ENCODE data around the gene IDE. TPM values are rescaled to one million over a fixed set of nuclear protein-coding genes. Genes with fewer than 3 reads are reported as not detected.

The IDE gene
- total and polyA plus RNA-seq, 9 of the 15 experiments (the other 6 are each of a cell fraction or from before 2014, with no cell fraction given), result 10.2 to 50.6 (median 33.2) TPM

DNA sequence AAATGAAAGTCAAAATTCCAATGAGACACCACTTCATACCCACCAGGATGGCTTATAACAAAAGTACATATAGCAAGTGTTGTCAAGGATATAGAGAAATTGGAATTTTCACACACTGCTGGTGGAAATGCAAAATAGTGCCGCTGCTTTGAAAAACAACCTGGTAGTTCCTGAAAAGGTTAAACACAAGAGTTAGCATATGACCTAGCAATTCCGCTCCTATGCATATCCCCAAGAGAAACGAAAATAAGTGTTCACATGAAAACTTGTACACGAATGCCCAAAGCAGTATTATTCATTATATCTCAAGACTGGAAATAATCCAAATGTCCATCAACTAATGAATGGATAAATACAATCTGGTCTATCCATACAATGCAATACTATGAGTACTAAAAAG is 14.8 kb downstream of the IDE start:
- no peaks in the 10 kb centered on the region for H4K20me1 ChIP-seq (replicated peaks; ENCODE audit: control insufficient read depth, insufficient read depth, low read length)
- peaks cover 30% of the 10 kb centered on the region for H3K79me2 ChIP-seq (ENCODE audit: control insufficient read depth, insufficient read depth, low read length)
- intact Hi-C loops (cut with micrococcal nuclease), result no loop called here
- H3K4me3 ChIP-seq, result no peak overlapping the region
- H3K9me1 ChIP-seq (ENCODE audit: control insufficient read depth, insufficient read depth, low read length), result no peaks in the 10 kb centered on the region
- H3K9me3 ChIP-seq (replicated peaks; ENCODE audit: control insufficient read depth, insufficient read depth, low read depth, low read length), result 0 out of 2 replicates have a peak, but pooled peaks cover 2% of the 10 kb centered on the region
- H3K4me2 ChIP-seq (ENCODE audit: insufficient read depth, low read length), result no peak overlapping the region
- POLR2A ChIA-PET, result no interaction called here
- H3K27ac ChIP-seq (ENCODE audit: extremely low read depth, low read depth, low read length), result no peak overlapping the region
- no peaks in the 10 kb centered on the region for H3K27me3 ChIP-seq (ENCODE audit: control insufficient read depth in 2 of 2, insufficient read depth in 2 of 2, low read length in 2 of 2)
- H2AFZ ChIP-seq (ENCODE audit: low read depth, low read length), result no peak overlapping the region
- in situ Hi-C loops (cut with MboI), result no loop called here
- FAIRE-seq (no peak), ATAC-seq (no peak), DNase-seq (ENCODE audit: extremely low read depth in 1 of 4, low spot score in 3 of 4) (no peak)
- WGBS (ENCODE audit: insufficient coverage, low coverage, missing lambda C conversion rate), result 86% methylated on average over 4 of the region's 4 CpGs
- H3K4me1 ChIP-seq (replicated peaks in 1 of 2; ENCODE audit: control insufficient read depth in 2 of 2, insufficient read depth in 2 of 2, low read length in 2 of 2), result no peaks in the 10 kb centered on the region; a peak in 1 of 5 replicates
- BruUV-seq (replicated peaks), result no TSS peak
- H3K36me3 ChIP-seq (ENCODE audit: control insufficient read depth, insufficient read depth, low read length), result peaks cover 56% of the 10 kb centered on the region
- CTCF ChIA-PET (ENCODE audit: low intra/inter-chr PET ratio), result no interaction called here
- no peak overlapping the region for H3K9ac ChIP-seq (ENCODE audit: insufficient read depth in 1 of 2, low read depth in 2 of 2, low read length in 2 of 2)
- no peak for TF ChIP-seq BHLHE40 (IDR thresholded peaks at IDR 0.05; ENCODE audit: low read length)
- no peak for TF ChIP-seq ZFX (CRISPR knock-in tag; IDR thresholded peaks at IDR 0.05)
- TF ChIP-seq, protein P1, sequence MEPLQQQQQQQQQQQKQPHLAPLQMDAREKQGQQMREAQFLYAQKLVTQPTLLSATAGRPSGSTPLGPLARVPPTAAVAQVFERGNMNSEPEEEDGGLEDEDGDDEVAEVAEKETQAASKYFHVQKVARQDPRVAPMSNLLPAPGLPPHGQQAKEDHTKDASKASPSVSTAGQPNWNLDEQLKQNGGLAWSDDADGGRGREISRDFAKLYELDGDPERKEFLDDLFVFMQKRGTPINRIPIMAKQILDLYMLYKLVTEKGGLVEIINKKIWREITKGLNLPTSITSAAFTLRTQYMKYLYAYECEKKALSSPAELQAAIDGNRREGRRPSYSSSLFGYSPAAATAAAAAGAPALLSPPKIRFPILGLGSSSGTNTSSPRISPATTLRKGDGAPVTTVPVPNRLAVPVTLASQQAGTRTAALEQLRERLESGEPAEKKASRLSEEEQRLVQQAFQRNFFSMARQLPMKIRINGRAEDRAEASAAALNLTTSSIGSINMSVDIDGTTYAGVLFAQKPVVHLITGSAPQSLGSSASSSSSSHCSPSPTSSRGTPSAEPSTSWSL (CRISPR knock-in tag; IDR thresholded peaks at IDR 0.05; ENCODE audit: borderline replicate concordance), result no peak
- no peak for TF ChIP-seq TAF9B (IDR thresholded peaks at IDR 0.05; ENCODE audit: partially characterized antibody)
- no peak for TF ChIP-seq PTTG1 (tag; IDR thresholded peaks at IDR 0.05; ENCODE audit: low read depth)
- no peak for TF ChIP-seq ZNF3 (CRISPR knock-in tag; IDR thresholded peaks at IDR 0.05)
- no peak for TF ChIP-seq FOXJ3 (CRISPR knock-in tag; IDR thresholded peaks at IDR 0.05)
- TF ChIP-seq SMAD1 (IDR thresholded peaks at IDR 0.05; ENCODE audit: low read depth, low read length, partially characterized antibody), result no peak
- no peak for TF ChIP-seq TGIF2 (CRISPR knock-in tag; IDR thresholded peaks at IDR 0.05)
- TF ChIP-seq ZNF77 (CRISPR knock-in tag; IDR thresholded peaks at IDR 0.05), result no peak
- TF ChIP-seq, protein P2, sequence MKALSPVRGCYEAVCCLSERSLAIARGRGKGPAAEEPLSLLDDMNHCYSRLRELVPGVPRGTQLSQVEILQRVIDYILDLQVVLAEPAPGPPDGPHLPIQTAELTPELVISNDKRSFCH (CRISPR knock-in tag; IDR thresholded peaks at IDR 0.05), result no peak
- TF ChIP-seq, protein P2 (tag; IDR thresholded peaks at IDR 0.05), result no peak
- TF ChIP-seq, protein P3, sequence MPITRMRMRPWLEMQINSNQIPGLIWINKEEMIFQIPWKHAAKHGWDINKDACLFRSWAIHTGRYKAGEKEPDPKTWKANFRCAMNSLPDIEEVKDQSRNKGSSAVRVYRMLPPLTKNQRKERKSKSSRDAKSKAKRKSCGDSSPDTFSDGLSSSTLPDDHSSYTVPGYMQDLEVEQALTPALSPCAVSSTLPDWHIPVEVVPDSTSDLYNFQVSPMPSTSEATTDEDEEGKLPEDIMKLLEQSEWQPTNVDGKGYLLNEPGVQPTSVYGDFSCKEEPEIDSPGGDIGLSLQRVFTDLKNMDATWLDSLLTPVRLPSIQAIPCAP (CRISPR knock-in tag; IDR thresholded peaks at IDR 0.05; ENCODE audit: borderline replicate concordance), result no peak
- TF ChIP-seq ZNF707 (CRISPR knock-in tag; conservative IDR thresholded peaks at IDR 0.05), result no peak
- TF ChIP-seq PRMT5 (CRISPR knock-in tag; IDR thresholded peaks at IDR 0.05), result no peak
- TF ChIP-seq, protein P4, sequence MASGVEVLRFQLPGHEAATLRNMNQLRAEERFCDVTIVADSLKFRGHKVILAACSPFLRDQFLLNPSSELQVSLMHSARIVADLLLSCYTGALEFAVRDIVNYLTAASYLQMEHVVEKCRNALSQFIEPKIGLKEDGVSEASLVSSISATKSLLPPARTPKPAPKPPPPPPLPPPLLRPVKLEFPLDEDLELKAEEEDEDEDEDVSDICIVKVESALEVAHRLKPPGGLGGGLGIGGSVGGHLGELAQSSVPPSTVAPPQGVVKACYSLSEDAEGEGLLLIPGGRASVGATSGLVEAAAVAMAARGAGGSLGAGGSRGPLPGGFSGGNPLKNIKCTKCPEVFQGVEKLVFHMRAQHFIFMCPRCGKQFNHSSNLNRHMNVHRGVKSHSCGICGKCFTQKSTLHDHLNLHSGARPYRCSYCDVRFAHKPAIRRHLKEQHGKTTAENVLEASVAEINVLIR (CRISPR knock-in tag; IDR thresholded peaks at IDR 0.05), result no peak
- TF ChIP-seq, protein P5, sequence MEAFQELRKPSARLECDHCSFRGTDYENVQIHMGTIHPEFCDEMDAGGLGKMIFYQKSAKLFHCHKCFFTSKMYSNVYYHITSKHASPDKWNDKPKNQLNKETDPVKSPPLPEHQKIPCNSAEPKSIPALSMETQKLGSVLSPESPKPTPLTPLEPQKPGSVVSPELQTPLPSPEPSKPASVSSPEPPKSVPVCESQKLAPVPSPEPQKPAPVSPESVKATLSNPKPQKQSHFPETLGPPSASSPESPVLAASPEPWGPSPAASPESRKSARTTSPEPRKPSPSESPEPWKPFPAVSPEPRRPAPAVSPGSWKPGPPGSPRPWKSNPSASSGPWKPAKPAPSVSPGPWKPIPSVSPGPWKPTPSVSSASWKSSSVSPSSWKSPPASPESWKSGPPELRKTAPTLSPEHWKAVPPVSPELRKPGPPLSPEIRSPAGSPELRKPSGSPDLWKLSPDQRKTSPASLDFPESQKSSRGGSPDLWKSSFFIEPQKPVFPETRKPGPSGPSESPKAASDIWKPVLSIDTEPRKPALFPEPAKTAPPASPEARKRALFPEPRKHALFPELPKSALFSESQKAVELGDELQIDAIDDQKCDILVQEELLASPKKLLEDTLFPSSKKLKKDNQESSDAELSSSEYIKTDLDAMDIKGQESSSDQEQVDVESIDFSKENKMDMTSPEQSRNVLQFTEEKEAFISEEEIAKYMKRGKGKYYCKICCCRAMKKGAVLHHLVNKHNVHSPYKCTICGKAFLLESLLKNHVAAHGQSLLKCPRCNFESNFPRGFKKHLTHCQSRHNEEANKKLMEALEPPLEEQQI (IDR thresholded peaks at IDR 0.05), result no peak
- TF ChIP-seq LCOR (CRISPR knock-in tag; IDR thresholded peaks at IDR 0.05), result no peak
- TF ChIP-seq ZFP30 (CRISPR knock-in tag; IDR thresholded peaks at IDR 0.05; ENCODE audit: borderline replicate concordance), result no peak

All from K562 (cell line).